Mucosa of descending colon (tissue), 3 donors: ENCODE results near the gene MLPH. TPM values are rescaled to one million over a fixed set of nuclear protein-coding genes. Genes with fewer than 3 reads are reported as not detected.

Source experiments
- ATAC-seq: fragments of 200-7000 bp; cut with Tn5 transposase; one replicate; pipeline ENCODE4 v1.9.1; 2020; ENCODE audit warnings: mild to moderate bottlenecking, moderate library complexity
- DNase-seq, 3 donors: peaks; one replicate each; pipeline ENCODE4 v3.0.0-alpha.2; 2020
- H3K36me3 ChIP-seq: fragments of 200-600 bp; one replicate; pipeline ENCODE4 v1.8.0; 2021; ENCODE audit warnings: low read depth, mild to moderate bottlenecking
- H3K4me1 ChIP-seq: fragments of 200-600 bp; one replicate; pipeline ENCODE4 v1.8.0; 2021; ENCODE audit warnings: low read depth, mild to moderate bottlenecking
- H3K4me3 ChIP-seq: fragments of 200-600 bp; one replicate; pipeline ENCODE4 v1.8.0; 2021; ENCODE audit warnings: mild to moderate bottlenecking
- H3K9me3 ChIP-seq: fragments of 200-600 bp; one replicate; pipeline ENCODE4 v1.8.0; 2021; ENCODE audit warnings: mild to moderate bottlenecking
- CTCF ChIP-seq: fragments of 200-600 bp; IDR thresholded peaks from one replicate; pipeline ENCODE4 v1.8.0; 2022; ENCODE audit warnings: antibody characterized with exemption, mild to moderate bottlenecking
- intact Hi-C, 2 donors: fragments of 100-400 bp; cut with DNase I in 1 of 2; cut with micrococcal nuclease in 1 of 2; formaldehyde crosslinking; loops; one replicate each; pipeline versions ENCODE4 v1.11.0 to v1.11.1; 2022; cut with DNase I, micrococcal nuclease
- total RNA-seq, 3 donors: library from RNA; stranded (reverse); fragmentation: NEBNext Ultra II Directional in 2 of 3; extraction: Animal tissue kit (Norgen Biotek cat#: 25700) in 2 of 3; gene quantifications; one replicate each; pipeline versions ENCODE4 v1.2.1 to v1.2.4, GENCODE V29; 2021 to 2023
- donor health status: DM: no; HTN: no; CAD: no; lungs with moderate emphysema.
- donor health status: DM: no; HTN: no; CAD: no.
- donor health status: DM: no; HTN: yes; CAD: no.

MLPH gene
- total RNA-seq, 3 donors from 2014 or later = 46.8 to 133 (median 121) TPM

GRCh38 chr2:237585590-237586221 lies 98.7 kb downstream of the MLPH start:
- H3K4me1 ChIP-seq = no peaks in the 10 kb centered on the region
- ATAC-seq (no peak), DNase-seq (no peak)
- no peak overlapping the region for H3K4me3 ChIP-seq
- H3K9me3 ChIP-seq = no peaks in the 10 kb centered on the region
- intact Hi-C loops = loop anchor here (10.0 kb wide), 1 partner anchor 159 kb away; no protein-coding TSS in a partner anchor
- TF ChIP-seq CTCF = no peak
- no peaks in the 10 kb centered on the region for H3K36me3 ChIP-seq

GRCh38 chr2:237588044-237588696 lies 101.1 kb downstream of the MLPH start:
- H3K4me1 ChIP-seq = no peaks in the 10 kb centered on the region
- H3K4me3 ChIP-seq = no peak overlapping the region
- peak; percentile 59 for ATAC-seq

GRCh38 chr2:237590272-237591140 lies 103.5 kb downstream of the MLPH start, which contains the start of gene RAB17:
RAB17 (minus strand) TSS chr2:237590734; CDS start chr2:237586154, 4,580 bp downstream.
- H3K4me3 ChIP-seq = peak within 1 kb of the TSS; percentile 14
- intact Hi-C loops = no loop called here
- no peaks in the 10 kb centered on the region for H3K36me3 ChIP-seq
- H3K4me1 ChIP-seq = no peaks in the 10 kb centered on the region
- DNase-seq = peak; percentile 80 to 87 (median 85)
- peak; percentile 93 for ATAC-seq
- TF ChIP-seq CTCF = no peak
- H3K9me3 ChIP-seq = no peaks in the 10 kb centered on the region

More at GRCh38 chr2:237588044-237588696, 101.1 kb downstream of the MLPH start:
- TF ChIP-seq CTCF = no peak
- Histone ChIP-seq H3K9me3 (no peaks in the 10 kb centered on the region), H3K36me3 (no peaks in the 10 kb centered on the region)
- intact Hi-C loops = loop anchor here (10.0 kb wide), 1 partner anchor 157 kb away; no protein-coding TSS in a partner anchor
- DNase-seq = peak in 2 of 3 donors; percentile 41 to 67

GRCh38 chr2:237591141-237591881 lies 104.3 kb downstream of the MLPH start:
- no peaks in the 10 kb centered on the region for H3K36me3 ChIP-seq
- ATAC-seq = no peak
- H3K4me3 ChIP-seq = no peak overlapping the region
- intact Hi-C loops = no loop called here
- TF ChIP-seq CTCF = no peak
- no peaks in the 10 kb centered on the region for H3K9me3 ChIP-seq
- DNase-seq = peak in 2 of 3 donors; percentile 85 to 89
- no peaks in the 10 kb centered on the region for H3K4me1 ChIP-seq

- Histone ChIP-seq H3K4me3 (no peak overlapping the region), H3K9me3 (no peaks in the 10 kb centered on the region), H3K4me1 (no peaks in the 10 kb centered on the region), H3K36me3 (no peaks in the 10 kb centered on the region)
- TF ChIP-seq CTCF = no peak
- no peak for DNase-seq
- intact Hi-C loops = no loop called here
- no peak for ATAC-seq
These were observed 105.5 kb downstream of the MLPH start for GRCh38 chr2:237592425-237592980.
